ENCODE data around the gene CENPN.
A peak's percentile ranks its signal among the peaks of the same experiment; 100 is the strongest.

Gene CENPN

DNA sequence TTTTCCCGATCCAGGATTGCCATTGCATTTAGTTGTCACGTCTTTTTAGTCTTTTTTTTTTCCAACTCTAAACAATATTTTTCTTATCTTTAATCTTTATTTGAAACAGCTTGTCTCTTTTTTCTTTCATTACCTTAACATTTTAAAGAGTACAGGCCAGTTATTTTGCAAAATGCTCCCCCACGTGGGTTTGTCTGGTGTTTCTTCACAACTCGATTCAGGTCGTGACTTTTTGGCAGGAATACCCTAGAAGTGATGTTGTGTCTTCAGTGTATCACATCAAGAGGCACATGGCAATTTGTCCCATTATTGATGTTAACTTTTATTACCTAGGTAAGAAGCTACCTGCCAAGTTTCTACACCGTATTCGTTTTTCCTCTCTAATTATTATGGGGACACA, 18.3 kb upstream of the CENPN start:
- H3K4me3 ChIP-seq (ENCODE audit: low read depth, low read length), result no peak overlapping the region
- TF ChIP-seq, protein P1, sequence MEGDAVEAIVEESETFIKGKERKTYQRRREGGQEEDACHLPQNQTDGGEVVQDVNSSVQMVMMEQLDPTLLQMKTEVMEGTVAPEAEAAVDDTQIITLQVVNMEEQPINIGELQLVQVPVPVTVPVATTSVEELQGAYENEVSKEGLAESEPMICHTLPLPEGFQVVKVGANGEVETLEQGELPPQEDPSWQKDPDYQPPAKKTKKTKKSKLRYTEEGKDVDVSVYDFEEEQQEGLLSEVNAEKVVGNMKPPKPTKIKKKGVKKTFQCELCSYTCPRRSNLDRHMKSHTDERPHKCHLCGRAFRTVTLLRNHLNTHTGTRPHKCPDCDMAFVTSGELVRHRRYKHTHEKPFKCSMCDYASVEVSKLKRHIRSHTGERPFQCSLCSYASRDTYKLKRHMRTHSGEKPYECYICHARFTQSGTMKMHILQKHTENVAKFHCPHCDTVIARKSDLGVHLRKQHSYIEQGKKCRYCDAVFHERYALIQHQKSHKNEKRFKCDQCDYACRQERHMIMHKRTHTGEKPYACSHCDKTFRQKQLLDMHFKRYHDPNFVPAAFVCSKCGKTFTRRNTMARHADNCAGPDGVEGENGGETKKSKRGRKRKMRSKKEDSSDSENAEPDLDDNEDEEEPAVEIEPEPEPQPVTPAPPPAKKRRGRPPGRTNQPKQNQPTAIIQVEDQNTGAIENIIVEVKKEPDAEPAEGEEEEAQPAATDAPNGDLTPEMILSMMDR (IDR thresholded peaks at IDR 0.05; ENCODE audit: insufficient read depth, low read length, missing control alignments), result no peak
- CTCF ChIA-PET, result interaction anchor here (1.3 to 7.9 kb wide), 3 partner anchors 14 to 40 kb away, joined by 4 to 125 read pairs (median 14); partner anchors contain the start of genes CENPN and CMC2
- POLR2A ChIA-PET, result interaction anchor here (0.8 kb wide), 1 partner anchor 51 kb away, joined by 3 read pairs; no protein-coding TSS in a partner anchor
- DNase-seq (ENCODE audit: low read depth, low spot score), result no peak

DNA sequence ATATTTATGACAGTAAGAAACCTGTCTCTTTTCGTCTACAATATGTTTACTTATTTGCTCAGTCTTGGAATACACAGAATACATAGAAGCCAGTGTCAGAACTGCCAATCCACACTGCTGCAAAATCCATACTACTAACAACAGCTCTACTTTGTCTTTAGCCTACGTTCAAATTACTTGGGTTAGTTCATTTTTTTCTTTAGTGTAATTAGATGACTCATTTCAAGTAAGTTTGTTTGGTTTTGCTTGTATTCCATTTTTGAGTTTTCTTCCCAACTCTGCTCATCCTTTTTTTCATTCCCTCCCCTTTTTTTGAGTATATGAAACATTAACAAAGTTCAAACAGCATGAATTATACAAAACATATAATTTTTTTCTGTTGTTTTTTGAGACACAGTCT, 17.2 kb upstream of the CENPN start:
- CTCF ChIA-PET, result interaction anchor here (0.8 to 7.9 kb wide), 3 partner anchors 8 to 14 kb away, joined by 3 to 125 read pairs (median 5); partner anchors contain the start of genes CENPN and CMC2
- DNase-seq (ENCODE audit: low read depth, low spot score), result no peak
- POLR2A ChIA-PET, result no interaction called here
- TF ChIP-seq, protein P1 (IDR thresholded peaks at IDR 0.05; ENCODE audit: insufficient read depth, low read length, missing control alignments), result no peak
- no peak overlapping the region for H3K4me3 ChIP-seq (ENCODE audit: low read depth, low read length)

DNA sequence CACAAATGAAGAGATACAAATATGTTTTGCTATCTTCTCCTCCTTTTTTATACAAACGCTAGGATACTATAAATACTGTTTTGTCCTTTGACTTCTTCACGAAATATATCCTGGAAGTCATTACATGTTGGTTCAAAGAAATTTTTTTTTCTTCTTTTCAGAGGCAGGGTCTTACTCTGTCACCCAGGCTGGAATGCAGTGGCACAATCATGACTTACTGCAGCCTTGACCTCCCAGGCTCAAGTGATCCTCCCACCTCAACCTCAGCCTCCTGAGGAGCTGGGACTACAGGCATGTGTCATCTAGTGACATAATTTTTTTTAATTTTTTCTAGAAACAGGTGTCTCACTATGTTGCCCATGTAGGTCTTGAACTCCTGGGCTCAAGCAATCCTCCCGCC, 16.4 kb upstream of the CENPN start:
- H3K4me3 ChIP-seq (ENCODE audit: low read depth, low read length), result no peak overlapping the region
- CTCF ChIA-PET, result interaction anchor here (0.8 to 7.9 kb wide), 3 partner anchors 9 to 13 kb away, joined by 3 to 125 read pairs (median 5); partner anchors contain the start of genes CENPN and CMC2
- TF ChIP-seq, protein P1 (IDR thresholded peaks at IDR 0.05; ENCODE audit: insufficient read depth, low read length, missing control alignments), result no peak
- DNase-seq (ENCODE audit: low read depth, low spot score), result no peak
- POLR2A ChIA-PET, result no interaction called here

DNA sequence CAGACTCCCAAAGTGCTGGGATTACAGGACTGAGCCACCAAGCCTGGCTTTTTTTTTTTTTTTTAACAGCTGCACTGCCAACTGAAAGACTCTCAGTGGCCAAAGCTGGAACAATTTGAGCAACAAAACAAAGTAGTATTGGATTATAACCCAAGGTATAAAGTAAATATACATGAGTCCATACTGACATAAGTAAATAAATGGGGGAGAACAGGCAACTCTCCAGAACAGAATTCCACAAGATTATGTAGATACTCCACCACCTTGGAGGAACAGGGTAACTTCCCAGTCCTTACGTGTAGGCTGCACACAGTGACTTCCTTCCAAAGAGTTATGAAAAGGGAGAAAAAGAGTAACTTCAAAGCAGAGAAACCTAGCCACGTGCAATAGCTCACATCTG, 16.0 kb upstream of the CENPN start:
- TF ChIP-seq, protein P1 (IDR thresholded peaks at IDR 0.05; ENCODE audit: insufficient read depth, low read length, missing control alignments), result no peak
- H3K4me3 ChIP-seq (ENCODE audit: low read depth, low read length), result no peak overlapping the region
- POLR2A ChIA-PET, result no interaction called here
- CTCF ChIA-PET, result interaction anchor here (1.5 to 7.9 kb wide), 2 partner anchors 12 to 13 kb away, joined by 5 to 125 read pairs; partner anchors contain the start of genes CENPN and CMC2
- DNase-seq (ENCODE audit: low read depth, low spot score), result no peak

DNA sequence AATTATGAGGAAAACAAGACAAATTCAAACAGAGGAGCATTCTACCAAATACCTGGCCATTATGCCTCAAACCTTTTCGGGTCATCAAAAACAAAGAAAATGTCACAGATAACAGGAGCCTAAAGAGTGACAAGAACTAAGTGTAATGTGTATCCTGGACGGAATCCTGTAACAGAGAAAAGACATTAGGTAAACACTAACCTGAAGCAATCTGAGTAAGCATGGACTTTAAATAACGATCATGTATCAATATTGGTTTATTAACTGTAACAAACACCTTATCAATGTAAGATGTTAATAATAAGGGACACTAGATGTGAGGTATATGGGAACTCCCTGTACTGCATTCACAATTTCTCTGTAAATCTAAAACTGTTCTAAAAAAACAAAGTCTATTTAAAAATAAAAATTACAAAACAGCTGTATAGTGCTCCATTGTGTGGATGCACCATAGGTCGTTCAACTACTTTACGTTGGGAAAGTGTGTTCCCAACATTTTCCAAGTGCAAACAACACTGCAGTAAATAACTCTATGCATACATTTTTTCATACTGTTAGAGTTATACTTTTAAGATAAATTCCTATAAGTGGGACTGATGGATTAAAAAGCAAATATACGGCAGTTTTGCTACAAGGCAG, 15.1 kb upstream of the CENPN start:
- ChIA-PET POLR2A (no interaction called here), CTCF (interaction anchor here (1.3 to 7.9 kb wide), 3 partner anchors 12 to 44 kb away, joined by 3 to 125 read pairs (median 9); partner anchors contain the start of genes ATMIN, CENPN and CMC2)
- no peak for DNase-seq (ENCODE audit: low read depth, low spot score)
- no peak overlapping the region for H3K4me3 ChIP-seq (ENCODE audit: low read depth, low read length)
- TF ChIP-seq, protein P1 (IDR thresholded peaks at IDR 0.05; ENCODE audit: insufficient read depth, low read length, missing control alignments), result no peak

DNA sequence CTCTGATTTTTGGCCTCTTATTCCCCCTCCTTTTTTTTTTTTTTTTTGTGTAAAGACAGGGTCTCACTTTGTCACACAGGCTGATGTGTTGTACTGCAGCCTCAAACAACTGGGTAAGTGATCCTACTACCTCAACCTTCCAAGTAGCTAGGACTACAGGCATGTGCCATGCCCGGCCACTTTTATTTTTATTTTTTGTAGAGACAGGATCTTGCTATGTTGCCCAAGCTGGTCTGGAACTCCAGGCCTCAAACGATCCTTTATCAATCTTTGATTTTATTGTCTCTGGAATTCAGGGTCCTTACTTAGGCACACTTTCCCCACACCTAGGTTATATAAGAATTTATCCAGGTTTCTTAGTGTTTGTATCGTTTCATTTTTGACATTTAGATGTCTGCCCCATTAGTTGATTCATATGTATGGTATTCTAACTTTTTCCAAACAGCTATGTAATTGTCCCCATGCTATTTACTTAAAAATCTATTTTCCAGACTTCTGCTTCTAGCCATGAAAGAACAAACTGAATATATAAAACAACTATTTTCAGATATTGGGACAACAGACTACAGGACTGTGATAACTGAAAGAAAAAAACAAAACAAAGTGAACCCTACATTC, 14.2 kb upstream of the CENPN start:
- POLR2A ChIA-PET, result interaction anchor here (0.5 to 2.0 kb wide), 5 partner anchors 9 to 60 kb away, joined by 3 to 10 read pairs (median 5); partner anchors contain the start of genes CENPN and CMC2
- CTCF ChIA-PET, result interaction anchor here (1.0 to 7.9 kb wide), 5 partner anchors 11 to 167 kb away, joined by 3 to 125 read pairs (median 9); partner anchors contain the start of genes ATMIN, CENPN and CMC2
- DNase-seq (ENCODE audit: low read depth, low spot score), result no peak
- TF ChIP-seq, protein P1 (IDR thresholded peaks at IDR 0.05; ENCODE audit: insufficient read depth, low read length, missing control alignments), result no peak
- peak overlapping the region; percentile 12; the same call in 1 of the 2 replicates for H3K4me3 ChIP-seq (ENCODE audit: low read depth, low read length)
